Measurements from ENCODE around the gene RABGAP1L. TPM values are rescaled to one million over a fixed set of nuclear protein-coding genes. Genes with fewer than 3 reads are reported as not detected.

Gene RABGAP1L
- total RNA-seq, 1 donor from 2014 or later: 30.3 TPM

- Histone ChIP-seq H3K27ac (ENCODE audit: low read depth, low read length) (peak overlapping the region; percentile 99), H3K36me3 (ENCODE audit: control insufficient read depth in 3 of 3, insufficient read depth in 3 of 3, low read length in 3 of 3) (no peaks in the 10 kb centered on the region), H3K9ac (ENCODE audit: low read depth in 1 of 3, low read length in 3 of 3) (peak overlapping the region; percentile 92 to 100 (median 95)), H3K4me3 (ENCODE audit: low read length in 3 of 3) (peak overlapping the region; percentile 89 to 97 (median 92)), H3K9me3 (ENCODE audit: control insufficient read depth in 3 of 3, low read length in 3 of 3) (no peaks in the 10 kb centered on the region), H3K4me1 (ENCODE audit: control insufficient read depth in 3 of 3, insufficient read depth in 3 of 3, low read length in 3 of 3) (peaks cover 8 to 23% (median 20%) of the 10 kb centered on the region in 3 donors), H3K27me3 (ENCODE audit: control insufficient read depth in 3 of 3, insufficient read depth in 3 of 3, low read length in 3 of 3) (no peaks in the 10 kb centered on the region)
Observed at GRCh38 chr1:174998569-174999215, 839.4 kb downstream of the RABGAP1L start.

GRCh38 chr1:174999216-174999935 is 840.1 kb downstream of the RABGAP1L start:
- Histone ChIP-seq H3K27me3 (ENCODE audit: control insufficient read depth in 3 of 3, insufficient read depth in 3 of 3, low read length in 3 of 3) (no peaks in the 10 kb centered on the region), H3K36me3 (ENCODE audit: control insufficient read depth in 3 of 3, insufficient read depth in 3 of 3, low read length in 3 of 3) (no peaks in the 10 kb centered on the region), H3K27ac (ENCODE audit: low read depth, low read length) (peak overlapping the region; percentile 99), H3K9ac (ENCODE audit: low read depth in 1 of 3, low read length in 3 of 3) (peak overlapping the region; percentile 92 to 100 (median 95)), H3K9me3 (ENCODE audit: control insufficient read depth in 3 of 3, low read length in 3 of 3) (no peaks in the 10 kb centered on the region), H3K4me1 (ENCODE audit: control insufficient read depth in 3 of 3, insufficient read depth in 3 of 3, low read length in 3 of 3) (peaks cover 8 to 23% (median 20%) of the 10 kb centered on the region in 3 donors), H3K4me3 (ENCODE audit: low read length in 3 of 3) (peak overlapping the region; percentile 89 to 97 (median 92))

- Histone ChIP-seq H3K27me3 (ENCODE audit: control insufficient read depth in 3 of 3, insufficient read depth in 3 of 3, low read length in 3 of 3) (no peaks in the 10 kb centered on the region), H3K9me3 (ENCODE audit: control insufficient read depth in 3 of 3, low read length in 3 of 3) (no peaks in the 10 kb centered on the region), H3K36me3 (ENCODE audit: control insufficient read depth in 3 of 3, insufficient read depth in 3 of 3, low read length in 3 of 3) (peaks cover 0 to 3% (median 0%) of the 10 kb centered on the region in 3 donors), H3K27ac (ENCODE audit: low read depth, low read length) (peak within 1 kb of the TSS; percentile 99), H3K4me3 (ENCODE audit: low read length in 3 of 3) (peak within 1 kb of the TSS; percentile 89 to 97 (median 92)), H3K9ac (ENCODE audit: low read depth in 1 of 3, low read length in 3 of 3) (peak within 1 kb of the TSS; percentile 92 to 100 (median 95)), H3K4me1 (ENCODE audit: control insufficient read depth in 3 of 3, insufficient read depth in 3 of 3, low read length in 3 of 3) (peaks cover 8 to 23% (median 20%) of the 10 kb centered on the region in 3 donors)
Observed at GRCh38 chr1:174999936-175000696, 840.8 kb downstream of the RABGAP1L start, which contains the start of gene CACYBP. Gene CACYBP, plus strand, starts transcription at chr1:174999947. Its CDS starts 234 bp downstream, at chr1:175000181.

- H3K4me1 ChIP-seq (ENCODE audit: control insufficient read depth in 3 of 3, insufficient read depth in 3 of 3, low read length in 3 of 3): peaks cover 8 to 23% (median 20%) of the 10 kb centered on the region in 3 donors
Observed at GRCh38 chr1:175000697-175001187, 841.4 kb downstream of the RABGAP1L start.

GRCh38 chr1:175002910-175003517 is 843.7 kb downstream of the RABGAP1L start:
- peaks cover 0 to 16% (median 13%) of the 10 kb centered on the region in 3 donors for H3K36me3 ChIP-seq (ENCODE audit: control insufficient read depth in 3 of 3, insufficient read depth in 3 of 3, low read length in 3 of 3)
- H3K4me1 ChIP-seq (ENCODE audit: control insufficient read depth in 3 of 3, insufficient read depth in 3 of 3, low read length in 3 of 3): peaks cover 8 to 24% (median 23%) of the 10 kb centered on the region in 3 donors
- no peak overlapping the region for H3K9ac ChIP-seq (ENCODE audit: low read depth in 1 of 3, low read length in 3 of 3)
- no peaks in the 10 kb centered on the region for H3K27me3 ChIP-seq (ENCODE audit: control insufficient read depth in 3 of 3, insufficient read depth in 3 of 3, low read length in 3 of 3)
- no peak overlapping the region for H3K27ac ChIP-seq (ENCODE audit: low read depth, low read length)
- no peaks in the 10 kb centered on the region for H3K9me3 ChIP-seq (ENCODE audit: control insufficient read depth in 3 of 3, low read length in 3 of 3)
- H3K4me3 ChIP-seq (ENCODE audit: low read length in 3 of 3): no peak overlapping the region

More at GRCh38 chr1:175000697-175001187, 841.4 kb downstream of the RABGAP1L start:
- no peaks in the 10 kb centered on the region for H3K27me3 ChIP-seq (ENCODE audit: control insufficient read depth in 3 of 3, insufficient read depth in 3 of 3, low read length in 3 of 3)
- H3K9ac ChIP-seq (ENCODE audit: low read depth in 1 of 3, low read length in 3 of 3): peak overlapping the region; percentile 87 to 100 (median 88)
- H3K27ac ChIP-seq (ENCODE audit: low read depth, low read length): peak overlapping the region; percentile 99
- no peaks in the 10 kb centered on the region for H3K9me3 ChIP-seq (ENCODE audit: control insufficient read depth in 3 of 3, low read length in 3 of 3)
- peak overlapping the region; percentile 85 to 94 (median 92) for H3K4me3 ChIP-seq (ENCODE audit: low read length in 3 of 3)
- H3K36me3 ChIP-seq (ENCODE audit: control insufficient read depth in 3 of 3, insufficient read depth in 3 of 3, low read length in 3 of 3): peaks cover 0 to 9% (median 0%) of the 10 kb centered on the region in 3 donors

- H3K27me3 ChIP-seq (ENCODE audit: control insufficient read depth in 3 of 3, insufficient read depth in 3 of 3, low read length in 3 of 3): no peaks in the 10 kb centered on the region
- peaks cover 7 to 23% (median 23%) of the 10 kb centered on the region in 3 donors for H3K4me1 ChIP-seq (ENCODE audit: control insufficient read depth in 3 of 3, insufficient read depth in 3 of 3, low read length in 3 of 3)
- no peaks in the 10 kb centered on the region for H3K9me3 ChIP-seq (ENCODE audit: control insufficient read depth in 3 of 3, low read length in 3 of 3)
- H3K27ac ChIP-seq (ENCODE audit: low read depth, low read length): no peak overlapping the region
- H3K36me3 ChIP-seq (ENCODE audit: control insufficient read depth in 3 of 3, insufficient read depth in 3 of 3, low read length in 3 of 3): peaks cover 0 to 19% (median 18%) of the 10 kb centered on the region in 3 donors
- no peak overlapping the region for H3K4me3 ChIP-seq (ENCODE audit: low read length in 3 of 3)
- H3K9ac ChIP-seq (ENCODE audit: low read depth in 1 of 3, low read length in 3 of 3): no peak overlapping the region
Observed at GRCh38 chr1:175003521-175003920, 844.2 kb downstream of the RABGAP1L start.

GRCh38 chr1:175005085-175005783 is 845.9 kb downstream of the RABGAP1L start:
- Histone ChIP-seq H3K27ac (ENCODE audit: low read depth, low read length) (no peak overlapping the region), H3K4me1 (ENCODE audit: control insufficient read depth in 3 of 3, insufficient read depth in 3 of 3, low read length in 3 of 3) (peaks cover 3 to 19% (median 16%) of the 10 kb centered on the region in 3 donors), H3K36me3 (ENCODE audit: control insufficient read depth in 3 of 3, insufficient read depth in 3 of 3, low read length in 3 of 3) (peaks cover 1 to 23% (median 20%) of the 10 kb centered on the region in 3 donors), H3K9ac (ENCODE audit: low read depth in 1 of 3, low read length in 3 of 3) (no peak overlapping the region), H3K27me3 (ENCODE audit: control insufficient read depth in 3 of 3, insufficient read depth in 3 of 3, low read length in 3 of 3) (no peaks in the 10 kb centered on the region), H3K4me3 (ENCODE audit: low read length in 3 of 3) (no peak overlapping the region), H3K9me3 (ENCODE audit: control insufficient read depth in 3 of 3, low read length in 3 of 3) (no peaks in the 10 kb centered on the region)

- Histone ChIP-seq H3K36me3 (ENCODE audit: control insufficient read depth in 3 of 3, insufficient read depth in 3 of 3, low read length in 3 of 3) (peaks cover 16 to 58% (median 56%) of the 10 kb centered on the region in 3 donors), H3K9ac (ENCODE audit: low read depth in 1 of 3, low read length in 3 of 3) (no peak overlapping the region), H3K4me1 (ENCODE audit: control insufficient read depth in 3 of 3, insufficient read depth in 3 of 3, low read length in 3 of 3) (peaks cover 0 to 4% (median 0%) of the 10 kb centered on the region in 3 donors), H3K4me3 (ENCODE audit: low read length in 3 of 3) (no peak overlapping the region), H3K27ac (ENCODE audit: low read depth, low read length) (no peak overlapping the region), H3K27me3 (ENCODE audit: control insufficient read depth in 3 of 3, insufficient read depth in 3 of 3, low read length in 3 of 3) (no peaks in the 10 kb centered on the region), H3K9me3 (ENCODE audit: control insufficient read depth in 3 of 3, low read length in 3 of 3) (no peaks in the 10 kb centered on the region)
Observed at GRCh38 chr1:175009532-175009931, 850.2 kb downstream of the RABGAP1L start.

- Histone ChIP-seq H3K4me3 (ENCODE audit: low read length in 3 of 3) (no peak overlapping the region), H3K36me3 (ENCODE audit: control insufficient read depth in 3 of 3, insufficient read depth in 3 of 3, low read length in 3 of 3) (peaks cover 28 to 61% (median 59%) of the 10 kb centered on the region in 3 donors), H3K27ac (ENCODE audit: low read depth, low read length) (no peak overlapping the region), H3K4me1 (ENCODE audit: control insufficient read depth in 3 of 3, insufficient read depth in 3 of 3, low read length in 3 of 3) (peaks cover 6 to 19% (median 12%) of the 10 kb centered on the region in 3 donors), H3K9me3 (ENCODE audit: control insufficient read depth in 3 of 3, low read length in 3 of 3) (no peaks in the 10 kb centered on the region), H3K27me3 (ENCODE audit: control insufficient read depth in 3 of 3, insufficient read depth in 3 of 3, low read length in 3 of 3) (no peaks in the 10 kb centered on the region), H3K9ac (ENCODE audit: low read depth in 1 of 3, low read length in 3 of 3) (no peak overlapping the region)
Observed at GRCh38 chr1:175013445-175013844, 854.1 kb downstream of the RABGAP1L start.

Data from skeletal muscle tissue (tissue), 4 donors.